Embryonic facial prominence (tissue), 1 donor: Measurements from ENCODE around the gene TMEM238L.

Experiments
- DNase-seq: peaks from one replicate; pipeline ENCODE4 v3.0.0-alpha.2; 2016; ENCODE audit errors: extremely low spot score

TMEM238L gene

DNA sequence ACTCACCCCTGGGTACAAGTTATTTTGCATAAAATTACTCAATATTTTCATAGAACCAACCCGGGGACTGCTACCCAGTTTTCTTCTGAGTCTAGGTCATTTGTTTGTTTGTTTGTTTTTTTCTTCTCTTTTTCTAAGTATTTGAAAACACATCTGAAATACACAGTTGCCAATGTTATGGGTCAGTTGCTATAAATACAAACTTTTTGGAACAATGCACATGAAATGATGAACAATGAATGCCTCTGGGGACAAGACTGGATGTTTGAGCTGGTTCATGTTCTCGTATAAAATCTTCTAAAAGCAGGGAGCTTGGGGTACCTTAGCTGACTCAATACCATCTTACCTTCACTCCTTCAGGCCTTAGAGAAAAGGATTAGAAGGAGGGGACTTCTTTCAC is 30.5 kb downstream of the TMEM238L start:
- no peak for DNase-seq

DNA sequence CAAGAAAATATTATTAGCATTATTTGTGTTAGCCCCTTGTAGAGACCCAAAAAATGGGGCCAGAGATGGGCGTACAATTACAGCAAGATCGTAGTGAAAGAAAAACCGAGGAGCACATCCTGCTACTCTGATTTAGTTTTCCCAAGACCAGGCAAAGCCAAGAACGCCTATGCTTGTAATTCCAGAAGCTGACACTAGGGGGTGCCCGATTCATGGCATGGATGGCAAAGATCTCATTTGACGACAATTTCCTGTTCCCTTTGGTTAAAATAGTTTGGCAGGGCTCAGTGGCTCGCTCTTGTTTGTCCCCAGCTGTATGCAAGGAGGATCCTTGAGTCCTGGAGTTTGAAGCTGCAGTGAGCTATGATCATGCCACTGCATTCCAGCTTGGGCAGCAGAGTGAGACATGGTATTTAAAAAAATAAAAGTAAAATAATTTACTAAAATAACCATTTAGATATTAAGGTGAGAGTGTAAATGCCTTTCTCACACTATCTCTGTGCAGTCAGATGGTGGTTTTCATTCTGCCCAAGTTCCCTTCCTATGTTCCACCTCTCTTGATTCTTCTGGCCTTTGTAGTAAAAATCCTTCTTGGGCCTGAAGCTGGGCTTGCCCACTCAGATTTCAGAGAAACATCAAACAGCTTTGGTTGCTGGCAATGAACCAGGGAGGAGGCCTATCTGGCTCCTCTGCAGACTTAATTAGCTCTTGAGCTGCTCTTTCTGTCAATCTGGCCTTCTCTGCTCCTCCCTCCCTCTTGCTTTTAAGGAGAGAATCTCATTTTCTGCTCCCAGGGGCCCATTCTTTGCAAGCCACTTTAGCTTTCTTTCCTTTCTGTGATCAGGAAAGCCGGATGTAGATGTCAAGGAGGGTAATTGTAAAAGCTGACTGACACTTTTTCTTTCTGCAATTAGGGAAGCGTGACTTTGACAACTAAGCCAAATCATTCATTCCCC is 31.2 kb downstream of the TMEM238L start:
- peak; percentile 13 for DNase-seq

DNA sequence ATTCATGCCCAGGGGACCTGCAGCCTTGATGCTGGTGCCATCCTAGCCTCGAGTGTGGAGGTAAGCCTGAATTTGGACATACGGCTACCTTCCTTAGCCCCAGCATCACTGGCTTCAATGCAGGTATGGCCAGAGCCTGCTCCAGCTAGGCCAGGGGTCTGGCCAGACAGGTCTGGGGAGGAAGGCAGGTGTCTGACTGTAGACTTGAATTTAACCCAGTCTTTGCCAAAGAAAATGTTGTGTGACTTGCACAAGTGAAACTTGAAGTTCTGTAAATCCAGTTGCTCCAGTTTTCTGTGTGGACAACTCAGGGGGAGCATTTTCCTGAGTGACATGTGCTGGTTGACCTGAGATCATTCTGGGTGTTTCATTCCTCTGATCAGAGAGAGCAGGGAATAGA is 32.8 kb downstream of the TMEM238L start:
- DNase-seq = no peak

DNA sequence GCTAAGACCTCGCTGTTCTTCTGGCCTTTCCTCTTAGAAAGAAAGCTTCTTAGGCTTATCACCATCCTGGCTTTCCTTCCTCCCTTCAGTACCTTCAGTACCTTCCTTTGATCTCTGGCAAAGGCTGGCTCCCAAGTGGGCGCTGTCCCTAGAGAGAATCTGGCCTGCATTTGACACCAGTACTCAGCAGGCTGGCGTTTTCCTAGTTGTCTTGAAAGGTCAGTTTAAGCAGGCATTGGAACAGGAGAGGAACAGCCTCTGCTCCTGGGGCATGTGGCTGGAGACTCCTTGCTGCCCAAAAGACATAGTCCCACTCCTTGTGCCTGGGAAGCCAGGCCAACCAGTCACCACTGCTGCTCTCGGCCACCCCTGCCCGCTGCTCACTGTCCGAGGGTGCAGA is 34.1 kb downstream of the TMEM238L start:
- no peak for DNase-seq

DNA sequence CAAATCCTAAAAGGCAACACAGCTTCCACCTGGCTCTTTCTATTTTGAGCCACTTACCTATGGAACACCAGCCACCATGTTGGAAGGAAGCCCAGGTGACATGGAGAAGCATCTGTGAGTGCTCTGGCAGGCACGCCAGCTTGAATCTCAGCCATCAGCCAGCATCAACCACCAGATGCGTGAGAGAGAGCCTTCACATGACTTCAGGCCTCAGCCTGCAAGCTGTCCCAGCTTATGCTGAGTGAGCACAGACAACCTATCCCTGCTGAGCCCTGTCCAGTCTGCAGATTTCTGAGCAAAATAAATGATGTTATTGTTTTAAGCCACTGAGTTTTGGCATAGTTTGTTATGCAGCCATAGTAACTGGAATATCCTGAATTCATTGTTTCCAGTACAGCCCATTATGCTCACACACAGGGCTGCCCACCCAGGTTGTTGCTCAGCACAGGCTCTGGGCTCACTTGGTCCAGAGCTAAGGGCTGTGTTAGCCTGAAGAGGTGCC is 35.1 kb downstream of the TMEM238L start:
- DNase-seq = no peak

DNA sequence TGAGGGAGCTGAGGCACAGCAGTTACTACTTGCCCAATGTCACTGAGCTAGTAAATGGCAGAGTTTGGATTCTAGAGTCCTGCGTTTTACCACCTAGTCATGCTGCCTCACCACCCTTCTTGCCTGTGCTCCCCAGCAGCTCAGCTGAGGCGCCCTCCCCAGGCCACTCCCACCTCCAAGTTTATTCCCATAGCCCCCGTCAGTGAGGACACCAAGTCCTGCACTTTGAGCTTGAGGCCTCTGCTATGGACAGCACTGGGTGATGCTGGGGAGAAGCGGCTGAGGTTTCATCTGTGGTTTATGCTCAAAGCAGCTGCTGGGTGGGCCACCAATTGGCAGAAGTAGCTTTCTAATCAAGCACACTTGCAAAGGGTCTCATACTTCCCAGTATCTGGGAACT is 36.7 kb downstream of the TMEM238L start:
- no peak for DNase-seq

DNA sequence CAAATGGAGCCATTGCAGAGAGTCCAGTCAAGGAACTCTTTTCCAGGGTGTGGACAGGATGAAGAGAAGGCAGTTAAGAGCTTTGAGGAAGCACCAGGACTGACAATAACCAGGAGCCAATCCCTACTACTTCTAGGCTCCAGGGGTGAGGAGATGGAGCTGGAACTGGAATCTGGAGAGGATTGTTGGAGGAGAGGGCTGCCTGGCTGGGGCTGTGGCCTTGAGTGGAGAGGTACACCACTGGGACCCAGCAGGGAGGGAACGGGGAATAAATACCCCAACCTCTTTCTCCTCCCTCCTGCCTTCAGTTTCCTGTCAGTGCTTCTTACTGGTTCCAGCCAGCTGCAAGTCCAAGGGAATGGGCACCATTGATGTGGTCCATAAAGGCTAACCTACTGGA is 41.9 kb downstream of the TMEM238L start:
- no peak for DNase-seq

DNA sequence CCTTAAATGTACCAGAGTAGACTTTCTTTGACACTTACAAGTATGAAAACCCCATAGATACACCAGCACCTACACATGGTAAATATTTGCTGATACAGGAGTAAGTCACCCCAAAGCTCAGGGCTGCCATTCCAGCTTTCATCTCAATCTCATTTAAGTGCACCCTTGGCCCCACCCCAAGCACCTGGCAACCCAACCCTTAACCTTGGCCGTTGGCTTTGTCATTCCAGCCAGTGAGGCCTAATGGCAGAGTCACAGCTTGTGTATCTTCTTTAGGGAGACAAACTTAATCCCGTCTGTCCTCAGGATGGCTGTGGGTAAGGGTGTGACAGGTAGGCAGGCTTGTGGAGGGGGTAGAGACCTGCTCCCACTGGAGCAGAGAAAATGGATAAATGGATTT is 42.6 kb downstream of the TMEM238L start:
- no peak for DNase-seq

DNA sequence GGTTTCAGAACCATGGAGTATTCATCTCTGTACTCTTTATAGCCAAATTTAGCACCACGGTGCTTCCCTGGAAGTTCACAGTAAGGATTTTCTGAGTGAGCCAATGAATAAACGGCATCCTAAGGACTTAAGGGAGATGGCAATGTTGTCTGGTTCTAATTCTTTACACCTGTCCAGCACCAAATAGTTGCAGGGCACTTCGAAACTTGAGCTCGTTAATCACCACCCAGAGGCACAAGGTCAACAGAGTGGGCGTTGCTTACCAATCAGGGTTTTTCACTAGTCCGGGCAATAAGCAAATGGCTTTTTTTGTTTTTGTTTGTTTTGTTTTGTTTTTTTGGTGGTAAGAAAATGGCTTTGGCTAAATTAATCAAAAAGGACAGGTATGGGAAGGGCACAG is 45.8 kb downstream of the TMEM238L start:
- DNase-seq = no peak

DNA sequence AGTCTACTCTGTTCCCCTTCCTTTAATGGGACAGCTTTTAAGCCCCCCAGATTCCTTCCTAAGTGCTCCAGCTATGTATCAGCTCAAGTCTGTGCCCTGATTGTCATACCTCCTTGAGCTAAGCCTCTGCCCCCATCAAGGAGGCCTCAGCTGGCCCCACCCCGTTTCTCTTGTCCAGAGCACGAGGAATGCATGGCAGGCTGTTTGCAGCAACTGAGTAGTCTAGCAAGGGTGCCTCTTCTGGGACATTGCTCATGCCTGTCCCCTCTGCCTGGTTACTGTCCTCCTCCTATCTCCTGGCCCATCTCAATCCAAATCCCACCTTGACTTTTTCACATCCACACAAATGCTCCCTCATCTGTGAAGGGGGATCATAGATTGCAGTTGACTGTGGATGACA is 46.3 kb downstream of the TMEM238L start:
- no peak for DNase-seq

DNA sequence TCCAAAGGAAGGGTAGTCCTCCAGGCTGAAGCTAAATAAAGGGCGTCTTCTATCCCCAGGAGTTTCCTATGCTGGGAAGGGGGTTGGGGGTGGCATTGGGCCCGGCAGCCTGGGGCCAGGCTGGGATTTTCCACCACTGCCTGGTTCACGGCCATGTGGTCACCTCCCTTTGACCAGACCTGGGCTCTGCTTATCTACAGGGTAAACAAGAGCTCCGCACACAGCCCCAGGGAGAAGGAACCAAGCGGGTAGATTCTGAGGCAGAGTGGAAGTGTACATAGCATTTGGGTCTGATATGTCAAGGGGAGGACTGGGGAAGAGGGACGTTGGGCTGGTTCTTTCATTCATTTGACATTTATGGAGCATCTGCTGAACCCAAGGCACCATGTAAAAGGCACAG is 46.8 kb downstream of the TMEM238L start:
- no peak for DNase-seq

DNA sequence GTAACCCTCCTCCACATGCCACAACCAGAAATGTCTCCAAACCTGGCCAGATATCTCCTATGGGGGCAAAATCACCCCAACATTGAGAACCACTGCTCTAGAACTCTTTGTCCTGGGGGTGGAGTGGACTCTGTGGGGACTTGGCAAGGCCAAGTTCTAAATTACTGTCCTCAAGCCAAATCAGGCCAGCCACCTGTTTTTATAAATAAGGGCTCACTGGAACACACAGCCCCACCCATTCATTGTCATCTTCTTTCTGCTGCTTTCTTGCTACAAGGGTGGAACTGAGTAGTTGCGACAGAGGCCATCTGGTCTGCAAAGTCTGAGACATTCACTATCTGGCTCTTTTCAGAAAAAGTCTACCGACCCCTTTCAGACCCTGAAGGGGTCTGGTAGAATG is 47.3 kb downstream of the TMEM238L start:
- no peak for DNase-seq

DNA sequence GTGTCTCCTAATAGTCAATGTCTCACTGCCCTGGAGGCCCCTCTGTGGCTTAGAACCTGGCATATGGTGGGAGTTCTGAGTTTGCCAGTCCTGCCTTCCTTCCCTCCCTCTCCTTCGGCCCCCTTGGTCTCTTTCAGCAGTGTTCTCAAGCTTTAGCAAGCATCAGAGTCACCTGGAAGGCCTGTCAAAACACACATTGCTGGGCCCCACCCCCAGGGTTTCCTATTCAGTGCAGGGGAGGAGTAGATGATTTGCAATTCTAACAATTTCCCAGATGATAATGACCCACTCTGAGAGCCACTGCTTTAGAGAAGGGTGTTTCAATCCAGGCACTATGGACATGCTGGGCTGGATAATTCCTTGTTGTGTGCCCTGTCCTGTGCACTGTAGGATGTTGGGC is 47.7 kb downstream of the TMEM238L start:
- no peak for DNase-seq

DNA sequence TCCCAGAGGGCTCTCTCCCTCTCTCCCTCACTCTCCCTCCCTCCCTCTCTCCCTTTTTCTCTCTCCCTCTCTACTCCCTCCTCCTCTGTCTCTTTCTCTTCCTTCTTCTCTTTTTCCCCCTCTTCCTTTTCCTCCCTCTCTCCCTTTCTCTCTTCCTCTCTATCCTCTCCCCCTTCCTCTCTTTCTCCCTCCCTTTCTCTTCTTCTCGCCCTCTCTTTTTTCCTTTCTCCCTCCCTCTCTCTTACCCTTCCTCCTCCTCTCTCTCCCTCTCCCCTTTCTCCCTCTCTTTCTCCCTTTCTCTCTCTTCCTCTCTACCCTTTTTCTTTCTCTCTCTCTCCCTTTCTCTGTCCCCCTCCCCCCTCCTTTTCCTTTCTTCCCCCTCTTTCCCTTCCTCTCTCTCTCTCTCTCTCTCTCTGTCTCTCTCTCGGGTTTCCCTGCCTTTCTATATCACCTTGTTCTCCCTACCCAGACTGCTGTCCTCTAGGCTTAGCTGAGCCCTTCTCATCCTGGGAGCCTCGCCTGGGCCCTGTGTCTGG is 48.2 kb downstream of the TMEM238L start:
- DNase-seq = no peak

DNA sequence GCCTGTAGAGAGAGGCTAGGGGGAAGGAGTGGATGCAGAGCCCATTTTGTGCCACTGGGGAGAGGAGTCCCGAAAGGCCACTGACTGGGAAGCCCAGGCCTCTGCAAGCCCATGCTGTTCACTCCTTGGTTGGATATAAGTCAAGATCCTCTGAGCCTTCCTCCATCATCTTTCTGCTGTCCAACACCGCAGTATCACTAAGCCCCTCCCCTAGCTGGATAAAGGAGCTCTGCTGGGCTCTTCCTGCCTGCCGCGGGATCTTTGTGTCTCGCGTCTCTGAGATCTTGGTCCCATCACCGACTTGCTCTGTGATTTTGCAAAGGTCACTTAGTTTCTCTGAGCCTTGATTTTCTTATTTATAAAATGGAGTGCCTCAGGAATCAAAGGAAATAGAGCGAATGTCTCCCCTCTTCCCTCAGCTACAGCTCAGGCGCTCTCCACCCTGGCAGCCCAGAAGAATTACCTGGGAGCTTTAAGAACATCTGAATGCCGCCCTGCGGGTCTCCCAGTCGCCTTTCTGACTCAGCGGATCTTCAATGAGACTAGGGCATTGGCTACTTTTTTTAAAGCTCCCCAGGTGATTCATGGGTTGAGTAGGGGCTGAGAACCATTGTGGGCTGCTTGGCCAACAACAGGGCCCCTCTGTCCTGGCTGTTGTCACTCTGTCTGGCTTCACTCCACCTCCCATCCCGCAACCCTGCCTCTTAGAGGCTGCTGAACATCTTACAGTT is 48.9 kb downstream of the TMEM238L start:
- no peak for DNase-seq

DNA sequence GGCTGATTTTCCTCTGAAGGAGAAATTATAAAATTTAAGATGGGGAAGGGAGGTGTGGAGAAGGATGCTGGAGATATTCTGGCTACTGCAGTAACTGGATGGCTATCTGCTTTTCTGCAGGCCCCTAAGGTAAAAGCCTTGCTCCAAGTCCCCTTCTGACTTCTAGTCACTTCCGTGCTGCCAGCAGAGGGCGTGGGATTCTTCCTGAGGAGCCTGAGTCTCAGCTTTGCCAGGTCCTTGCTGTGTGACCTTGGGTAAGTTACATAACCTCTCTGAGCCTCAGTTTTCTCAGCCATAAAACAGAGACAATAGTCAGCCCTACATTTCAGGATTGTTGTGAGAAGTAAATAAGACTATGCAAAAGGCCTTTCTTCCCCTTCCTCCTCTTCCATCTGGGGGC is 49.8 kb downstream of the TMEM238L start:
- no peak for DNase-seq

DNA sequence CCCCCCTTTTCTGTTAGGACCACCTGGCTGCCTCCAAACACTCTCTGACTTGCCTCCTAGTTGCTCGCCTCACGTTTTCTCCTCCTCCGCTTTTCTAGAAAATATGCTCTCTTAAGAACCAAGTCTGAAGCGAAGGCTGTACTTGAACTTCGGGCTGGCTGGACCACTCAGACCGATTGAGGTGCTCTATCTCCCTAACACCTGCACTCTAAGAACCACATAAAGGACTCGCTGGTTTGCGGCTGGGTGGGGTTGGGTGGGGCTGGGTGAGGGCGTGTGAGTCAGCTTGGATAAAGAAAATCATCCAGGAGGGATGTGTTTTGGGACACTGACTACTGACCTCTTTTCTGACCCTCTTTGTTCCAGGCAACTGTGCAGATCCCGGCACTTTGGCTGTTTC is 51.2 kb downstream of the TMEM238L start:
- DNase-seq = no peak

DNA sequence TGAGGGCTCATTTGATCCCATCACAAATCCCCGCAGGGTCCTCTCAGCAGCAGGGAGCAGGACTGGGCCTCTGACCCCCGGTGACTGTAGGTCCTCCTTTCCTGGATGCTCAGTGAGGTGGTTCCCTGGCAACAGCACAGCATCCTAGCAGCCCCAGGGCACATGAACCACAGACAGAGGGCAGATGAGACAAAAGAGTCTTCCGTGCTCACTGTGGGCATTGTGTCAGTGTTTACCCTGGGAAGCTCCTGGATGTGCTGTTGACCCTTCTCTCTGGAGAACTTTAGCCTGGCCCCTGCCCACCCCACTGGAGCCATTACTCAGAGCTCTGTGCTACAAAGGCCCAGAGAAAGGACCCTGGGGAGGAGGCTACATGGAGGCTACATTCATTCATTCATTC is 52.3 kb downstream of the TMEM238L start:
- no peak for DNase-seq

DNA sequence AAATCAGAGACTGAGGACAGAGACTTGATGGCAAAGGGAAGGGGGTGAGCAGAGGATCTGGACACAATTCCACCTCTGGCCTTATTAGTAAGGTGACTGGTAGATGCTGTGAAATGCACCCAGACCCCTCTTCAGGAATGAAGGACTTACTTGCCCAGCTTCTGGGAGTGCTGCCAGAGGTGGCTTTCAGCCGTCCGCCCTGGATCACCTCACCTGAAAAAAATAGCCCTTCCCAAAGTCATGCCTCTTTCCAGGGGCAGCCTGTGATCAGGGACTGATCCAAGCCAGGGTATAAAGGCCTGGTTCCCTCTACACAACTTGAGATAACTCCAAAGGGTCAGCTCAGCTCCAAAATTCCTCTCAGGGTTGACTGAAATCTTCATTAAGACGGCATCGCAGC is 53.7 kb downstream of the TMEM238L start:
- DNase-seq = no peak

DNA sequence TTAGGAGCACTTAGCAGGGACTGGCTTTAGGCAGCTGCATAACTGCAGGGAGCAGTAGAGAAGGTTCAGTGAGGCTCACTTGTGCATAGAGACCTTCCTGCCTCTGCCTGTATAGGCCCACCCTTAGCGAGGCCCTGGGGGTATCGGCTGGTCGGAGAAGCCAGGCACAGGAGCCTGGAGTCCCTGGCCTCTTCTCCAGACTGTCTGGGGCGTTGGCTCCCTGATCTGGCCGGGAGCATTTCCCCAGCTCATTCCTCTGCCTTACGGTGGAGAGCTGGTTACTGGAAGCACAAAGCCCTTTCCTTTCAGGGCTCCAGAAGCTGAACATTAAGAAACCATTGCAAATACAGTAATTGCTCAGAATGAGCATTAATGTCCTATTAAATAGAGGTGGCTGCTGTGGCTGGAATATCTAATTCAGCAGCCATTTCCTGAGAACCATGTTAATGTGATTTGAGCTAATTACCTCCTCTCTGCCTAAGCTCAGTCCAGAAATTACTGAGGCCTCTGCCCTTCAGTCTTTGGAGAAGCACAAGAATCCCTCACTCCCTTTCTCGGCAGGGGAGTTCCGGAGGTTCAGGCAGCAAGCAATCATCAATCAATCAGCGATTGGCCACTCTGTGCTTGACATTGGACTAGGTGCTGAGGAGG is 55.2 kb downstream of the TMEM238L start:
- DNase-seq = no peak

DNA sequence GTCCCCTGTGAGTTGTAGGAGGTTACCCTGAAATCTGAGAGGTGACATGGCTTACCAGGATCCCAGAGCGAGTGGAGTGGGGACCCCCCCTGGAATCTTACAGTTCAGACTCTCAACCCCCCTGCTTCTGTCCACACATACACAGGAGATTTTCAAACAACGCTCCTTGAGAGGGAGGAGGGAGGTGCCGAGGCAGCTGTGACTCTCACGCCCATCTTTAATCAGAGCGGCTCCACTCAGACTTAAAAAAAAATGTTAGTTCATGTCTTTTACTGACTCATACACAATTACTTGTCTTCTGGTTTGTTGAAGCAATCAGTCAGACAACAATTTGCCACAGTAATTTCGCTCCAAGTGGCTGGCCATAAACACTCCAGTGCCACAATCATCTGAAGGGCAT is 58.7 kb downstream of the TMEM238L start:
- no peak for DNase-seq
